Activated CD4-positive, alpha-beta T cell treated with anti-CD3 and anti-CD28 coated beads, Interleukin-2, amount 10 ng/mL, durations not matched to agents 24 days and 14 days (primary cell): ENCODE measurements around the gene PSMD6. TPM values are rescaled to one million over a fixed set of nuclear protein-coding genes. Genes with fewer than 3 reads are reported as not detected.
A peak's percentile ranks its signal among the peaks of the same experiment; 100 is the strongest.

Experiments used
- DNase-seq: peaks from one replicate; pipeline ENCODE4 v3.0.0; 2022
- H3K27ac Mint-ChIP-seq: one replicate; pipeline ENCODE4 v1.8.0; 2022; ENCODE audit warnings: mild to moderate bottlenecking, mixed read lengths
- H3K27me3 Mint-ChIP-seq: one replicate; pipeline ENCODE4 v1.8.0; 2022; ENCODE audit warnings: mixed read lengths
- H3K36me3 Mint-ChIP-seq: one replicate; pipeline ENCODE4 v1.8.0; 2022; ENCODE audit warnings: low read depth, mild to moderate bottlenecking, mixed read lengths
- H3K4me1 Mint-ChIP-seq: one replicate; pipeline ENCODE4 v1.8.0; 2021; ENCODE audit warnings: mixed read lengths
- H3K4me3 Mint-ChIP-seq: one replicate; pipeline ENCODE4 v1.8.0; 2022; ENCODE audit warnings: mild to moderate bottlenecking, moderate library complexity, mixed read lengths
- H3K9me3 Mint-ChIP-seq: one replicate; pipeline ENCODE4 v1.8.0; 2021; ENCODE audit warnings: mixed read lengths
- intact Hi-C: fragments of 100-400 bp; cut with micrococcal nuclease; formaldehyde crosslinking; loops from one replicate; pipeline ENCODE4 v1.15.1; 2023
- total RNA-seq: library from RNA; stranded (reverse); gene quantifications from 2 replicates; pipeline ENCODE4 v1.2.3, GENCODE V29; 2022

PSMD6 gene
- total RNA-seq, 1 donor from 2014 or later, result 146 TPM

- no peak for DNase-seq
- H3K4me3 Mint-ChIP-seq, result no peak overlapping the region
- intact Hi-C loops, result no loop called here
- H3K27ac Mint-ChIP-seq, result no peak overlapping the region
- H3K27me3 Mint-ChIP-seq, result peaks cover 15% of the 10 kb centered on the region
- no peaks in the 10 kb centered on the region for H3K9me3 Mint-ChIP-seq
- no peaks in the 10 kb centered on the region for H3K36me3 Mint-ChIP-seq
- peaks cover 2% of the 10 kb centered on the region for H3K4me1 Mint-ChIP-seq
Measured at GRCh38 chr3:64054488-64054887, 31.2 kb upstream of the PSMD6 start.

- no peak overlapping the region for H3K27ac Mint-ChIP-seq
- H3K9me3 Mint-ChIP-seq, result no peaks in the 10 kb centered on the region
- intact Hi-C loops, result no loop called here
- no peak overlapping the region for H3K4me3 Mint-ChIP-seq
- no peaks in the 10 kb centered on the region for H3K36me3 Mint-ChIP-seq
- H3K27me3 Mint-ChIP-seq, result peaks cover 18% of the 10 kb centered on the region
- H3K4me1 Mint-ChIP-seq, result peaks cover 7% of the 10 kb centered on the region
- no peak for DNase-seq
Measured at GRCh38 chr3:64053581-64053980, 30.3 kb upstream of the PSMD6 start.

- Mint-ChIP-seq H3K36me3 (no peaks in the 10 kb centered on the region), H3K4me3 (no peak overlapping the region), H3K9me3 (no peaks in the 10 kb centered on the region), H3K27ac (no peak overlapping the region), H3K4me1 (peaks cover 10% of the 10 kb centered on the region), H3K27me3 (peaks cover 16% of the 10 kb centered on the region)
- intact Hi-C loops, result no loop called here
- no peak for DNase-seq
Measured at GRCh38 chr3:64053117-64053516, 29.8 kb upstream of the PSMD6 start.

GRCh38 chr3:64049832-64050231 is 26.5 kb upstream of the PSMD6 start:
- DNase-seq, result no peak
- Mint-ChIP-seq H3K27me3 (peaks cover 11% of the 10 kb centered on the region), H3K27ac (no peak overlapping the region), H3K4me3 (no peak overlapping the region), H3K9me3 (no peaks in the 10 kb centered on the region), H3K36me3 (no peaks in the 10 kb centered on the region), H3K4me1 (peaks cover 10% of the 10 kb centered on the region)
- intact Hi-C loops, result no loop called here

GRCh38 chr3:64049136-64049535 is 25.8 kb upstream of the PSMD6 start:
- Mint-ChIP-seq H3K27ac (peak overlapping the region; percentile 53), H3K4me1 (peaks cover 10% of the 10 kb centered on the region), H3K36me3 (no peaks in the 10 kb centered on the region), H3K9me3 (no peaks in the 10 kb centered on the region), H3K27me3 (peaks cover 11% of the 10 kb centered on the region), H3K4me3 (no peak overlapping the region)
- no peak for DNase-seq
- intact Hi-C loops, result no loop called here

GRCh38 chr3:64048631-64049061 is 25.4 kb upstream of the PSMD6 start:
- no peak for DNase-seq
- H3K4me3 Mint-ChIP-seq, result no peak overlapping the region
- peaks cover 11% of the 10 kb centered on the region for H3K27me3 Mint-ChIP-seq

GRCh38 chr3:64047787-64048186 is 24.5 kb upstream of the PSMD6 start:
- DNase-seq, result no peak
- H3K4me1 Mint-ChIP-seq, result peaks cover 10% of the 10 kb centered on the region
- H3K4me3 Mint-ChIP-seq, result no peak overlapping the region
- no peaks in the 10 kb centered on the region for H3K36me3 Mint-ChIP-seq
- intact Hi-C loops, result no loop called here
- H3K27ac Mint-ChIP-seq, result no peak overlapping the region
- no peaks in the 10 kb centered on the region for H3K9me3 Mint-ChIP-seq
- H3K27me3 Mint-ChIP-seq, result peaks cover 15% of the 10 kb centered on the region

More at GRCh38 chr3:64048631-64049061, 25.4 kb upstream of the PSMD6 start:
- Mint-ChIP-seq H3K27ac (peak overlapping the region; percentile 53), H3K4me1 (peaks cover 10% of the 10 kb centered on the region), H3K9me3 (no peaks in the 10 kb centered on the region), H3K36me3 (no peaks in the 10 kb centered on the region)
- intact Hi-C loops, result no loop called here

GRCh38 chr3:64046996-64047594 is 23.8 kb upstream of the PSMD6 start:
- Mint-ChIP-seq H3K4me1 (peaks cover 10% of the 10 kb centered on the region), H3K27me3 (peaks cover 16% of the 10 kb centered on the region), H3K9me3 (no peaks in the 10 kb centered on the region), H3K4me3 (no peak overlapping the region), H3K27ac (no peak overlapping the region), H3K36me3 (no peaks in the 10 kb centered on the region)
- DNase-seq, result no peak
- intact Hi-C loops, result no loop called here

GRCh38 chr3:64046592-64046991 is 23.3 kb upstream of the PSMD6 start:
- peaks cover 10% of the 10 kb centered on the region for H3K4me1 Mint-ChIP-seq
- no peak overlapping the region for H3K4me3 Mint-ChIP-seq
- H3K36me3 Mint-ChIP-seq, result no peaks in the 10 kb centered on the region
- no peak for DNase-seq
- peaks cover 20% of the 10 kb centered on the region for H3K27me3 Mint-ChIP-seq
- intact Hi-C loops, result no loop called here
- no peaks in the 10 kb centered on the region for H3K9me3 Mint-ChIP-seq
- H3K27ac Mint-ChIP-seq, result no peak overlapping the region

GRCh38 chr3:64042952-64043351 is 19.7 kb upstream of the PSMD6 start:
- Mint-ChIP-seq H3K36me3 (no peaks in the 10 kb centered on the region), H3K4me3 (no peak overlapping the region)
- intact Hi-C loops, result no loop called here

GRCh38 chr3:64039981-64040733 is 16.9 kb upstream of the PSMD6 start:
- Mint-ChIP-seq H3K36me3 (no peaks in the 10 kb centered on the region), H3K4me3 (no peak overlapping the region), H3K27me3 (peaks cover 30% of the 10 kb centered on the region), H3K4me1 (no peaks in the 10 kb centered on the region), H3K27ac (no peak overlapping the region), H3K9me3 (peaks cover 4% of the 10 kb centered on the region)
- DNase-seq, result no peak
- intact Hi-C loops, result no loop called here

More at GRCh38 chr3:64042952-64043351, 19.7 kb upstream of the PSMD6 start:
- no peak for DNase-seq
- H3K4me1 Mint-ChIP-seq, result no peaks in the 10 kb centered on the region
- no peaks in the 10 kb centered on the region for H3K9me3 Mint-ChIP-seq
- peaks cover 29% of the 10 kb centered on the region for H3K27me3 Mint-ChIP-seq
- H3K27ac Mint-ChIP-seq, result no peak overlapping the region

- Mint-ChIP-seq H3K27ac (no peak overlapping the region), H3K9me3 (peaks cover 7% of the 10 kb centered on the region), H3K4me3 (no peak overlapping the region), H3K4me1 (peaks cover 1% of the 10 kb centered on the region), H3K27me3 (peaks cover 34% of the 10 kb centered on the region), H3K36me3 (no peaks in the 10 kb centered on the region)
- intact Hi-C loops, result no loop called here
- no peak for DNase-seq
Measured at GRCh38 chr3:64039332-64039731, 16.0 kb upstream of the PSMD6 start.

GRCh38 chr3:64038253-64038767 is 15.0 kb upstream of the PSMD6 start:
- H3K36me3 Mint-ChIP-seq, result no peaks in the 10 kb centered on the region
- no peak for DNase-seq
- intact Hi-C loops, result no loop called here

GRCh38 chr3:64037084-64037483 is 13.8 kb upstream of the PSMD6 start:
- Mint-ChIP-seq H3K4me3 (no peak overlapping the region), H3K9me3 (peaks cover 8% of the 10 kb centered on the region), H3K27me3 (peaks cover 36% of the 10 kb centered on the region), H3K4me1 (peaks cover 3% of the 10 kb centered on the region), H3K36me3 (no peaks in the 10 kb centered on the region), H3K27ac (no peak overlapping the region)
- intact Hi-C loops, result no loop called here
- no peak for DNase-seq

More at GRCh38 chr3:64038253-64038767, 15.0 kb upstream of the PSMD6 start:
- peaks cover 37% of the 10 kb centered on the region for H3K27me3 Mint-ChIP-seq
- H3K9me3 Mint-ChIP-seq, result peaks cover 8% of the 10 kb centered on the region
- no peak overlapping the region for H3K27ac Mint-ChIP-seq
- no peak overlapping the region for H3K4me3 Mint-ChIP-seq
- peaks cover 3% of the 10 kb centered on the region for H3K4me1 Mint-ChIP-seq
